NT2/D1 (cell line): ENCODE measurements around the gene SHC2.

ENCODE experiments used
- YY1 ChIP-seq: IDR thresholded peaks from 2 replicates; pipeline ENCODE4 v1.6.1; 2011; ENCODE audit not compliant: insufficient read length, insufficient read depth
- ZNF274 ChIP-seq: IDR thresholded peaks from 2 replicates; pipeline ENCODE4 v1.6.1; 2011; ENCODE audit warnings: mild to moderate bottlenecking, low read depth, low read length

DNA sequence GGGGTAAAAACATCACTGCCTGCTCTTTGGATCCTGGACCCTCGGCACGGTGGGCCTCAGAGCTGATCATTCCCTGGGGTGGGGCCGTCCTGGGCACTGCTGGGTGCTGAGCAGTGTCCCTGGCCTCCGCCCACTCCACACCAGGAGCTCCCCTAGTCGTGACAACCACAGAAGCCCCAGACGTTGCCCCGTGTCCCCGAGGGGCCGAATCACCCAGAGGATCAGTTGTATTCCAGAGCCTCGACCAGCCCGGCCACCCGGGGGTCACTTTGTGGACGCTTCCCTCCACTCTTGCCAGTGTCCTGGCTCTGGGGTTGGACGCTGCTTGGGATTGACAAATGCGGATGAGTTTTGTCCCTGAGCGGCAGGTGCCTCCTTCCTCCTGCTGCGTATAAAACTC lies 62.1 kb downstream of the SHC2 start:
- TF ChIP-seq ZNF274 (no peak), YY1 (no peak)
